ENCODE results near the gene GNB1L.

DNA sequence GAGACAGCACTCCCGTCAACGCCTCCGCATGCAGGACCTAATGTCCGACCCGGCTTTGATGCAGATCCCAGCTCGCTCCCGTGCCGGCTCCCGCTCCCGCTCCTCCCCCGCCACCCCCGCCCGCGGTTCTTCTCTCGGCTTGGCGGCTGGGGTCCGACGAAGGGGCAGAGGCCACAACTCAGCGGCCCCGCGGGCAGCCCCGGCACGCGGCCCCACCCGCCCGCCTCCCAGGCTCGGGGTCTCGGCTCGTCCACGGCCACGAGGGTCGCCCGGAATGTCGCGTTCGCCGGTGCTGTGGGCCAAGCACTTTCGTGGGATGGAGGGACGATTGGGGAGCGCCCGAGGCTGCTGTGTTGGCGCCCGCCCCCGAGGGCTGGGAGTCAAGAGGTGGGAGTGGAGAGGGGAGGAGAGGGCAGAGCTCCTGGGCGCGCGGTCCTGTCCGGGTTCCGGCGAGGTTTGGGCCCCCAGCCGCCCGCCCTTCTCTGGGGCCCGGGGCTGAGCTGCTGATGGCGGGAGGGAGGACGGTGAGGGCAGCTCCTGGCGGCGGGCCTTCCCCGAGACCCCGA, 99.4 kb downstream of the GNB1L start:
- TF ChIP-seq EZH2 (IDR thresholded peaks at IDR 0.05), result no peak
- no peak for TF ChIP-seq POLR2AphosphoS5 (IDR thresholded peaks at IDR 0.05; ENCODE audit: borderline replicate concordance, low read depth, low read length)
- no peak for TF ChIP-seq FOXP2 (optimal IDR thresholded peaks at IDR 0.05; ENCODE audit: control extremely low read depth, extremely low read length, insufficient read depth)

All from SK-N-MC (cell line).